Islet of Langerhans (tissue), 1 donor: ENCODE data around the gene TFPI.
"Not testable (repeated sequence)": the region's sequence is repeated elsewhere in the genome, so short reads cannot be mapped to it uniquely, and the experiment has no call there.

Experiments used
- FAIRE-seq: peaks from one replicate; lab custom pipeline; 2011; peaks lifted over from hg19 to GRCh38; lab: Jason Lieb, UNC

The TFPI gene

DNA sequence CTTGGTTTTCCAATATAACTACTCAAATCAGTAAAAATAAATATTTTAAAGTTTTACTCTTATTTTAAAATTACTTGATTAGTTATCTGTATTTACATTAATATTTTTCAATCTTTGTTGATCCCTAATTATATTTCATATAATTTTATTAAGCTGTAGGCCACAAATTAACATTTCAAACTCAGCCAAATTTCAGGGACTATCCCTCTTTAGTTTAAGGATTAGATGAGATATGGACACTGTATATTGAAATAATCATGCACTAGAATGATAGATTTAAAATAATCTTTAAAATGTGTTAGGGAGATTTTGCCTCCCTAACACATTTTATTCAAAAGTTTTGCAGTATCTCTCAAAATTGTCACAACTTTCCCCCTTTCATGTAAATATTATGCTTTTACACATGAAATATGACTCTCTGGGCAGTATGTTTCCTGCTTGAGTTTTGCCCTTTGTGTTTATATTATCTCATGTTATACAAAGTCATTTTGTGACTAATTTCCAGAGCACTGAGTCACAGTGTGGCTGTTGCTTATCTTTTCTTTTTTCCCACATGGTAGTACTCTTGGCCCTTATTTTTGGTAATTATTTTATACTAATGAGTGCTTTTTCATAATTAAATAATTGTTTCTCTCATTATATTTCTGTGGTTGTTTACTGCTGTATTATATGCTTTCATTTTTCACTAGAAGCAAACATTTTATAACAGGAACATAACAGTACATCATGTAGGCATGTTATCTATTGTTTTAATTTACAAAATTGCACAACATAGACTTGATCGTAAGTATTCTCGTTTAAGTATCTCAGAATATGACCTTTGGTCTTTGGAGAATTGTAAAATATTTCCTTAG lies 1.2 kb downstream of the TFPI start:
- peak; percentile 69 for FAIRE-seq

DNA sequence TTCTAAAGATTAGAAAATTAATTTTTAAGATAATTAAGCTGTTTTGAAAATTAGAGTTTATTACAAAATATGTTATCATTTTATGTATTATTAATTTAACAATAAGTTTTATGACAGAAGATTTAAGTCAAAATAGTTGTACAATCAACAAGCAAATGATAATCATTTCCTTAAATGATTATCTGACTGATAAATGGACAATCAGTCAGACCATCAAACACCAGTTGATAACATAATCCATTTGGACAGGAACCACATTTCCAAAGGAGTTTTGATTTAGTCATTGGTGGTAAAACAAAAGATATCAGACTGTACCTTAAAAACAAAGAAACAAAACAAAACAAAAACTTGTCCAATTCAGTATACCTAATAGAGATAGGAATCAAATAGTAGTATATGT lies 1.9 kb downstream of the TFPI start:
- FAIRE-seq: peak; percentile 87

DNA sequence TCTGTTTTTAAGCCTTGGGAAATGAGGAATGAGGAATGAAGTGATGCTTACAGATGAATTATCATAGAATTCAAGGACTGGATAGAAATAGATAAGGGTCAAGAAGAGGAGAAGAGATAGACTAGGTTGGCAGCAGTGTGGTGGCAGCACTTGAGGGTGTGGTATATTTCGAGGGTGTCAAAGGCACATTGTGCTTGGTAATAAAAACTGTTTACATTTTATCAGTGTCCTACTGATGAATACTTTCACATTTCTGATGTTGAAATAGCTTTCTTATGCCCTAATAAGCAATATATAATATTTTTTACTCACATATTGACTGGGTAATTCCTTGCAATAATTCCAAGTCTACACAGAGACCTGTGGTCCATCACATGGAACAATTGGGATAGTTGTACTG lies 3.4 kb downstream of the TFPI start:
- no peak for FAIRE-seq

DNA sequence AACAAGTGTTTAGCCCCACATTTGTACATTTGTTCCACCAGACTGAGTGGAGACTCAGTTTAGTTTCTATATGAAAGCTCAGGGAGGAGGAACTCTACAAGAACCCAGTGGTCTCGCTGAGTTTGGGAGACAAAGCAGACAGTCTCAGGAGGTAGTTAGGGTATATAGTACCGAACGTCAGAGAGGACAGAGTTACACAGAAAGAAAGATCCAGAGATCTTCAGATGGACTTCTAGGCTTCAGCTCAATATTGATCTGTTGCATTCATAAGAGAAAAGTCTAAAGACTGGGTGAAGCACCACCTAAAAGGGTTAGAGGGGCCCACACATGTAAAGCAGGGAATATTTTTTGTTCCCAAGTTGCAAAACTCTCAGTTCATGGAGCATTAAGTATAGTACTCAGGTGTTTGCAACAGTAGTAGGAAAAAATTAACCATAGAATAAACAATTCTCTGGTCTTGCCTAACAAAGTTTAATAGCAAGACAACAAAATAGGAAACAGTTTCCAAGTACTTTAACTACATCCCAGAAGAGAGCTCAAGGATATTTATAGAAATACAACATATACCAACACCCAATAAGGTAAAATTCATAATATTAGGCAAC lies 4.2 kb downstream of the TFPI start:
- FAIRE-seq: no peak

DNA sequence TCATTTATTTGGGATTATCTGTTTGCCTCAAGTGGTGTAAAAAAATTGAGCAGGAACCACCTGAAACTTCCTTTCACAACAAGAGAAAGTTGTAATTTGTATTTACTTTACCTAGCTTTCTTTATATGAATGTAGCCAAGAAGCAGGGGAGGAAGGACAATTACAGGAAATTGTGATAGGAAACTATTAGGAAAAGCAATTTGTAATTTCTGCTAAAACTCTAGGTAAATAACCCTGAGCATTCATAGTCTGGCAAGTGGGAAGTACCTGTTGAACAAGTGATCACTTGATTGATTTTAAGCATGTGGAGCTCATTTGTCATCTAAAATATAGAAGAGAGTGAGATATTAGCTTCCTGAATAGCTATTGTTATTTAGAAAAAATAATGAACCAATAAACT lies 5.0 kb downstream of the TFPI start:
- peak; percentile 36 for FAIRE-seq

DNA sequence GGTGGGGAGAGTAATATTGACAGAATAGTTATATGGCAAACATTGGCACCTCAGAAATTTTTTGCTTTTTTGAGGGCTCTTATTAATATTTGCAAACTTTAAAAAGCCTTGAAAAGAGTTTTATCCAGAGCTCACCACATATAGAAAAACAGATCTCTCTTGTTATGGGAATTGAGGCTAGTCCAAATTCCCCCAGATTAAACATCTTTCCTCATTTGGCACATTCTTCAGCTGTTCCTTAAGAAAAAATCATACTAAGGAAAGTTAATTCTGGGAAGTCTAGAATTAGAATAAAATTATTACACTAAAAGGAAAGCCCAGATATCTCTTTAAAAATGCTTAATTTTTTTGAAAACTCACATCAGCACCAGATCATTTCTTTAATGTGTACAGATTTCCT lies 5.6 kb downstream of the TFPI start:
- FAIRE-seq: no peak

DNA sequence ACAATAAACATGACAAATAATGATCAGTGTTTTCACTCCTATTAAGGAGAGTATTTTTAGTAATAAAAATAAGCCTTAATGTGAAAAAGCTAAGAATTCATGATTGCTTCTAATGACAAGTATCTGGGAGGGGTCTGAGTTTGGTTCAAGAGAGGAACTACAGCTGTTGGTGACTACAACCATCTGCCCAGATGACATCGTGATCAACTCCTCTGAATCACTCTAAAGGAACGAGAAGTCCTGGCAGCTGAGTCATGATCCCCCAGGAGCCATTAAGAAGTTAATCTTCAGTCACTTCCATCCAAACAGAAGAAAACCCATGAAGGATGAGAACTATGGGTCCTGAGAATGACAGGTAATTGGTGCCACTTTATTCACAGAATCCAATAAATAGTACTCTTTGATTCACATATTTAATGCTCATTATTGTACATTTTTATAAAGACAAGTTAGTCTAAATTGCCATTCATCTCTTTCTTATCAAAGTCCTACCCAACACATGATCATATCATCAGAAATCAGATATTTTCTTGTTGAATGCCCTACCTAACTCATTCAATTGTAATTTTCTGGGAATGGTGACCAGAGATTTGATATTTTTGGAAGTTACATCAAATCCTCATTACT lies 6.8 kb downstream of the TFPI start:
- FAIRE-seq: no peak

DNA sequence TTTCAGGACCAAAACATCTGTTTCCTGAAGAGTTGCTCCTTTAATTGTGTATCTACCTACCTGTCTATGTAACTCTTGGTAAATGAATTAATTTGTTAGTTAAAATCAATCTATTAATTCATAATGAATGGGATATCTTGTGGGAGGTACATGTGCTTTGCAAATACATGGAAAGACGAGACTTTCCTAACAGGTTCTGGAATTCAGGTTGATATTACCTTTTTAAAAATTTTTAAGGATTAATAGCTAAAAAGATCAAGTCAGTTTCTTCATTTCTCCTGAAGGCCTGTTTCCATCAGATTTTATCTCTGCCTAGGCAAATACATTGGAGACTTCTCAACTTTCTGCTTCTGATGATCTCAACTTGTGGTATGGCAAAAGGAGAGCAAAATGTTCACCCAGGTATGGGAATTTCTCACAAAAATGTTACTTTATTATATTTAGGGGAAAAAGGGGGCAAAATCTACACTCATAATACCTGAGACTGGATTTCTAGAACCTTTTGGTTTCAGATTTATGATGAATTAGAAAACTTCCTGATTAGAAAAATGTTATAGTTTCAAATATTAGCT lies 7.4 kb downstream of the TFPI start:
- no peak for FAIRE-seq

DNA sequence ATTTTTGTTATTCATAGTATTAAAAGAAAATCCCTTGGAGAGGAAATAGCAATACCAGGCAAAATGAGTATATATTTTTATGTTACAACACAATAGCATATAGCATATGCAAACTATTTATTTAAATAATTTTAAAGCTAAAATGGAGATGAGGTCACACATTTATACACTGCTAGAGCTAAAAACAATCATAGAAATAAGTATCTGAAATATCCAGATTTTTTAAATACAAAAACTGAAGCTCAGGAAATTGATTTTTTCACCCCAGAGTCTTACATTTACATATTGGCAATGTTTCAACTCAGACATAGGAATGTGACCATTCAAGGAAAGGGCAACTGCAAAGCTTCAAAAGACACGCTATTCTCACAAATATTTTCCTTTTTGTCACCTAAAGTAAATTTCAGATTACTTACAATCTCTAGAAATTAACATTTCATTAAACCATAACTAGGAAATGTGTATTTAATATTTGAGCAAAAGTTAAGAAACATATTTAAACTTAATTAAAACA lies 8.9 kb downstream of the TFPI start:
- peak; percentile 88 for FAIRE-seq

DNA sequence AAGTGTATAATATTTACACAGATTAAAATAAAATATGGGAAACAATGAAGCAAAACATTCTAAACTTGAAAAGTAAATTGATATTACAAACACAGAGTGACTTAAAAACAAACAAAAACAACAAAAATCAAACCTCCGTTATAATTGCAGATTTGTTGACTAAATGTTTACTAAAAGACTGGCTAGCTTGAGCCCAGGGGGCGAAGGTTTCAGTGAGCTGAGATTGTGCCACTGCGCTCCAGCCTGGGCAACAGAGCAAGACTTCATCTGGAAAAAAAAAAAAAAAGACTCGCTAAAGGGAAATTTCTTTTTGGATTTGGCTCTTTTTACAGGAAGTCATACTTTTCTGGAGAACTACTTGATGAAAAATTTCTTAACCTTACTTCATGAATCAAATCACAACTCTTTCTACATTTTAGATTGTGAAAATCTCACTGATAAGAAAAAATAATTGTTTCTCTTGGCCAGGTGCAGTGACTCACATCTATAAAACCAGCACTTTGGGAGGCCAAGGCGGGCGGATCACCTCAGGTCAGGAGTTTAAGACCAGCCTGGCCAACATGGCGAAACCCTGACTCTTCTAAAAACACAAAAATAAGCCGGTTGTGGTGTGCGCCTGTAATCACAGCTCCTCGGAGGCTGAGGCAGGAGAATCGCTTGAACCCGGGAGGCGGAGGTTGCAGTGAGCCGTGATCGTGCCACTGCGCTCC lies 9.7 kb downstream of the TFPI start:
- FAIRE-seq: peak; percentile 30

DNA sequence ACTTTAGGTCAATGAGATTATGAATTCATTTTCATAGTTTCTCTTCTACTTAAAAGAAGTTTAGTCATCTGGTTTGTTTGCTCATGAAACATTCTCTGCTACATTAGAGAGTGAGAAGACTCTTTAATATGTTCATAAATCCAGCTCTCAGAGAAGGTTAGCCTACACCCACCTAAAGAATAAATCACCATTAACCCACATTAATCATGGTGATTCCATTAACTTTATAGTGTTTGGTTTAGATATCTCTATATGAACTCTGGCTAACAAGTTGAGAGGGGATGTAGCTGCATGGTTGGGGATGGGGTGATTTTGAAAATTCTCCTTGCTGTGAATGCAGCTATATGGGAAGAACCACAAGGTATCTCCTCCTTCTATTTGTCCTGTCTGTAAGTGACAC lies 10.7 kb downstream of the TFPI start:
- FAIRE-seq: no peak

DNA sequence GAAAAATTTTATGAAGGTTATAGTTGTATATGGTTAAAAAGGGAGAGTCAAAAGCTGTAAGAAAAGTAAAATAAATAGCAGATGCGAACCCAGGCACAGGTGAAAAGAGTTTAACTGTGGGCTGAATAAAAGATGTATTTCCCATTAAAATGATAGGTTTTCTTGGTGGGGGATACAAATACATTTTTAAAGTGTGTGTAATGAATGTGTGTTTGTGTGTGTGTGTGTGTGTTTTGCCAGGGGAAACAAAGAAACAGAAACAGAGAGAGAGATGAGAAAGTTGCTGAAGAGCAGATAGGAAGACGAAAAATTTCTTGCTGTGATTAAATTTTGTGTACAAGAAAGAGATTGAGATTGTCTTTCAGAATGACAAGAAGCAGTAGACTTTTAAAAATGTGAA lies 12.1 kb downstream of the TFPI start:
- FAIRE-seq: no peak

DNA sequence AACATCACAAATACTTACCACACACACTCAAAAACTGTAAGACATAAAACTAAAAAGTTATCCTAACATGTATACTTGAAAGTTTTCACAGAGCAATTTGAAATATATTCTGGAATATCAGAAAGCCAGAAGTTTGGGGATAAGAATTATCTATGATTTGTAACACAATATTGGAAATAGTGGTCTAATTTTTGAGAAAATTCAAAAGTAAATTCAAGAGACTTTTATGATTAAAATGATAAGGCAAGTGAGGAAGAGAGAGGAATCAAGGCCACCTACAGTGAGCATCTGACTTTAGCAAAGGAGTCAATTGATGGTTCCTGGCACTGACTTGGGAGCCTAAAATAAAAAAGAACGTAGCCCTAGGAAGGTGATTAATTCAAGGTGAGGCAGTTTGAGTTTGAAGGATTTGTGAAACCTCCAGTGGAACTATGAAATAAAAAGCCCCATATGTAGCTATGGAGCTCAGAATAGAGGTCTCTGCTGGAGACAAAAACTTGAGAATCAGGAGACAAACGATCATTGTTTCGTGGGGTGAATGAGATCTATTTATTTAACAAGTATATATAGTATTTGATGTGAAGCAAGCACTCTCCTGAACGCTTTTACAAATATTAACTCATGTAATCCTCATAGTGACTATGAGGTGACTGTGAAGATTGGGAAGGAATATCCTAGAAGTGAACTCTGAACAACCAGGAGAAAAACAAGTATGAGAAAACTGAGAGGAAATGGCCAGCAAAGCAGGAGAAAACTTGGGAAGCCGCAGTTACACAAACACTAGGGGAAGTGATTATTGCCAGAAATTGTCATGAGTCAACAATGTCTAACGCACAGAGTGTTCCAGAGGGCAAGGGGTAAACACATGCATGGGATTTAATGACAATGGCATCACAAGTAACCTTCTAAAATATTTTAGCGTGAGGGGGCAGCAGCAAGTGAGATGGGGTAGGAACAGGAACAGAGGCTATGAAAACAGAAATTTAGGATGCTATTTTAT lies 12.8 kb downstream of the TFPI start:
- peak; percentile 21 for FAIRE-seq

DNA sequence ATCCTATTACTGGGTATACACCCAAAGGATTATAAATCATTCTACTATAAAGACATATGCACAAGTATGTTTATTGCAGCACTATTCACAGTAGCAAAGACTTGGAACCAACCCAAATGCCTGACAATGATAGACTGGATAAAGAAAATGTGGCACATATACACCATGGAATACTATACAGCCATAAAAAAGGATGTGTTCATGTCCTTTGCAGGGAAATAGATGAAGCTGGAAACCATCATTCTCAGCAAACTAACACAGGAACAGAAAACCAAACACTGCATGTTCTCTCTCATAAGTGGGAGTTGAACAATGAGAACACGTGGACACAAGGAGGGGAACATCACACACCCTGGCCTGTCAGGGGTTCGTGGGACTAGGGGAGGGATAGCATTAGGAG lies 16.0 kb downstream of the TFPI start:
- not testable (repeated sequence) for FAIRE-seq

DNA sequence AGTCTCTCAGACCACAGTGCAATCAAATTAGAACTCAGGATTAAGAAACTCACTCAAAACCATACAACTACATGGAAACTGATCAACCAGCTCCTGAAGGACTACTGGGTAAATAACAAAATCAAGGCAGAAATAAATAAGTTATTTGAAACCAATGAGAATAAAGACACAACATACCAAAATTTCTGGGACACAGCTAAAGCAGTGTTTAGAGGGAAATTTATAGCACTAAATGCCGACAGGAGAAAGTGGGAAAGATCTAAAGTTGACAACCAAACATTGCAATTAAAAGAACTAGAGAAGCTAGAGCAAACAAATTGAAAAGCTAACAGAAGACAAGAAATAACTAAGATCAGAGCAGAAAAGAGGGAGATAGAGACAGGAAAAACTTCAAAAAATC lies 18.9 kb downstream of the TFPI start:
- FAIRE-seq: not testable (repeated sequence)

DNA sequence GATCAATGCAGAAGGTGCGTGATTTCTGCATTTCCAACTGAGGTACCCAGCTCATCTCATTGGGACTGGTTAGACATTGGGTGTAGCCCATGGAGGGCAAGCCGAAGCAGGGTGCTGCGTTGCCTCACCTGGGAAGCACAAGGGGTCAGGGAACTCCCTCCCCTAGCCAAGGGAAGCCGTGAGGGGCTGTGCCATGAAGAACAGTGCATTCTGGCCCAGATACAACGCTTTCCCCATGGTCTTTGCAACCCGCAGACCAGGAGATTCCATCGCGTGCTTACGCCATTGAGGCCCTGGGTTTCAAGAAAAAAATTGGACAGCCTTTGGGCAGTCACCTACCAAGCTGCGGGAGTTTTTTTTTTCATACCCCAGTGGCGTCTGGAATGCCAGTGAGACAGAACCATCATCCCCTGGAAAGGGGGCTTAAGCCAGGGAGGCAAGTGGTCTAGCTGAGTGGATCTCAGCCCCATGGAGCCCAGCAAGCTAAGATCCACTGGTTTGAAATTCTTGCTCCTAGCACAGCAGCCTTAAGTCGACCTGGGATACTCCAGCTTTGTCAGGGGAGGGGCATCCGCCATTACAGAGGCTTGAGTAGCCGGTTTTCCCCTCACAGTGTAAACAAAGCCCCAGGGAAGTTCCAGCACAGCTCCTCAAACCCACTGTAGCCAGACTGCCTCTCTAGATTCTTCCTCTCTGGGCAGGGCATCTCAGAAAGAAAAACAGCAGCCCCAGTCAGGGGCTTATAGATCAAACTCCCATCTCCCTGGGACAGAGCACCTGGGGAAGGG lies 21.7 kb downstream of the TFPI start:
- FAIRE-seq: no peak

DNA sequence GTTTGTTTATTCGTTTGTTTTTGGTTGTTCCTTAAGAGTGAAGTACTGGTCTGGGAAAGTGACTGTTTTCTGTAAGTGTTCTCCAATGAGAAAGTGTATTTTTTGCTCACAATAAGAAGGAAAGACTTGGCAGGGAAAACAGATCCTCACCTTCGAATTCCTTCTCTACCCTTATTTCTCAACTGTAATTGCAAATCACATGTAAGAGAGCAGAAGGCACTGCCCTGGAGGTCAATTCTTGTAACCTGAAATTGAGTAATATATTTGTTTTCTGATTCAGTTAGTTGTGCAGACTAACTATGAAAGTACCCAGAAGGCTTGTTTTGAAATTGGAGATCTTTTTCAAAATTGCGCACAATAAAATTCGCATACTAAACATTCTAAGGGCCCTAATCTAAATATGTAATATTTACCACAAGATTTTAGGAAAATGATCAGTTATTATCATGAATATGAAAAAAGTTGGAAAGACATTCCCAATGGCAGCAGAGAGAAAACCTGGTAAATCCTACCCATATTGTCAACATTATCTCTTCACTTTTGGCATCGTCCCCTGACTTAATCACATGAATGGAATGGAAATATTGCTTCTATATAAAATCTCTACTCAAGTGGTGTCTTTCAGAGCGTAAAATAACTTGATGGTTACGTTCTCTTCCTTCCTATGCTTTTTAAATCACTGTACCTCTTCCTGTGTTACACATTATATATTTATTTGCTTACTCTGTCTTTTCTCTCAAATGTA lies 24.1 kb downstream of the TFPI start:
- FAIRE-seq: no peak

DNA sequence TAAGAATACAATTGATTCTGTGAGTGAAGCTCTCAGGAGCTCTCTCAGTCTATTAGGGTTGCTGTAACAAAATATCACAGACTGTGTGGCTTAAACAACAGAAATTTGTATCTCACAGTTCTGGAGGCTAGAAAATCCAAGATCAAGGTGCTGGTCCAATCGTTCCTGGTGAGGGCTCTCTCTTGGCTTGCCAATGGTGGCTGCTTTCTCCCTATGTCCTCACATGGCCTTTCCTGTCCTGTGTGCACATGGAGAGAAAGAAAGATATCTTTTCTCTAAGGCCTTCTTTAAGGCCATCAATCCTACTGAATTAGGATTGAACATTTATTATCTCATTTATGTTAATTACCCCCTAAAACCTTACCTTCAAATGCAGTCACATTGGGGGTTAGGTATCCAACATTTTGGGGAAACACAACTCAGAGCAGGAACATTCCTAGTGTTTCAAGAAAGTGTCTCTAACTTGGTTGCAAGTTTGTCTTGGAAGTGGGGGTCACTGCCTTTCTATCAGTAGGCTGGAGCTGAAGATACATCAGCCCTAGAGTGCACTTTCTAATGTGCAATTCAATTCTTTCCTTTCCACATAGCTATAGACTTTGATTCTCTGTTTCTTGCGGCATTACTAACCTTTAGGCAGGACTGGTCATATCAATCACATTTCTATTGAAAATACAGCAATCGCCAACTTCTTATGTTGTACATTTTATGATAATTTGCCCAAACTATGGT lies 24.8 kb downstream of the TFPI start:
- no peak for FAIRE-seq

DNA sequence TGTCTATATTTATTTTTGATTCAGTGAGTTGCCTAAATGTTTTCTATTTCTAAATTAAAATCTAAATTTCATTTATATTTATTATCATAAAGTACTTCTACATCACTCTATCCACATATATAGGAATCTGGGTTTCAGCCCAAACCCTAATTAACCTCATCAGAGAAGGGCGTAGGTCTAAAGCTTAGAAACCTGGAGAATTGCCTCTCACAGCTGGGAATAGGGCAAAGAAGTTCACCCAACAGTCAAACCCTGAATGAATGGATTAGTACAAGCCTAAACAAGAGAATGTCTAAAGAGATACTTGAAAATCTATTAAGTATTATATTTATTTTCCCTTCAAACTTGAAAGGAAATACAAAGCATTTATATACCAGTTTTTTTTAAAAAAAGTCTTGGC lies 26.2 kb downstream of the TFPI start:
- no peak for FAIRE-seq
